GM12892 (cell line): ENCODE results near the gene UBE2O.

Experiments used
- POLR2A ChIP-seq: IDR thresholded peaks from 2 replicates; pipeline ENCODE4 v1.6.1; 2011; ENCODE audit warnings: low read depth, low read length, control low read depth
- POLR2AphosphoS5 ChIP-seq: IDR thresholded peaks from 2 replicates; pipeline ENCODE4 v1.6.1; 2011; ENCODE audit warnings: low read depth, low read length, control low read depth

GRCh38 chr17:76498876-76499251 lies 45.9 kb upstream of the UBE2O start:
- TF ChIP-seq POLR2AphosphoS5 (no peak), POLR2A (no peak)
